ENCODE data around the gene APOB.

APOB gene

GRCh38 chr2:21012557-21012937 is 31.3 kb downstream of the APOB start:
- TF ChIP-seq CTCF (IDR thresholded peaks at IDR 0.05; ENCODE audit: low read depth, low read length), result no peak
- no peak overlapping the region for H3K4me3 ChIP-seq (ENCODE audit: low read depth, low read length)

GRCh38 chr2:21011876-21012556 is 31.9 kb downstream of the APOB start:
- no peak for TF ChIP-seq CTCF (IDR thresholded peaks at IDR 0.05; ENCODE audit: low read depth, low read length)
- no peak overlapping the region for H3K4me3 ChIP-seq (ENCODE audit: low read depth, low read length)

GRCh38 chr2:21011453-21011852 is 32.4 kb downstream of the APOB start:
- no peak overlapping the region for H3K4me3 ChIP-seq (ENCODE audit: low read depth, low read length)
- TF ChIP-seq CTCF (IDR thresholded peaks at IDR 0.05; ENCODE audit: low read depth, low read length), result no peak

GRCh38 chr2:21010813-21011439 is 32.9 kb downstream of the APOB start:
- TF ChIP-seq CTCF (IDR thresholded peaks at IDR 0.05; ENCODE audit: low read depth, low read length), result no peak
- H3K4me3 ChIP-seq (ENCODE audit: low read depth, low read length), result no peak overlapping the region

GRCh38 chr2:21009662-21010225 is 34.1 kb downstream of the APOB start:
- no peak for TF ChIP-seq CTCF (IDR thresholded peaks at IDR 0.05; ENCODE audit: low read depth, low read length)
- no peak overlapping the region for H3K4me3 ChIP-seq (ENCODE audit: low read depth, low read length)

GRCh38 chr2:21008790-21009661 is 34.8 kb downstream of the APOB start:
- TF ChIP-seq CTCF (IDR thresholded peaks at IDR 0.05; ENCODE audit: low read depth, low read length), result no peak
- no peak overlapping the region for H3K4me3 ChIP-seq (ENCODE audit: low read depth, low read length)
